ENCODE results near the gene CADM4.

DNA sequence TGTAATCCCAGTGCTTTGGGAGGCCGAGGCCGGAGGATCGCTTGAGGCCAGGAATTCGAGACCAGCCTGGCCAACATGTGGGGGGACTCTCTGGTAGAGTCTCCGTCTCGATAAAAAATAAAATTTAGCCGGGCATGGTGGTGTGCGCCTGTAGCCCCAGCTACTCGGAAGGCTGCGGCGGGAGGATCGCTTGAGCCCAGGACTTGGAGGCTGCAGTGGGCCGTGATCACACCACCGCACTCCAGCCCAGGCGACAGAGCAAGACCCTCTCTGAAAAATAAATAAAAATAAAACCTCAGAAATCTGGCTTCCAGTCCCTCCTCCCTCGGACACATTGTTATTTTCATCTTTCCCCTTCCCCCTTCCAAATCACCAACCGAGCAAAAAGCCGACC lies 44.0 kb downstream of the CADM4 start:
- TF ChIP-seq, protein P1, sequence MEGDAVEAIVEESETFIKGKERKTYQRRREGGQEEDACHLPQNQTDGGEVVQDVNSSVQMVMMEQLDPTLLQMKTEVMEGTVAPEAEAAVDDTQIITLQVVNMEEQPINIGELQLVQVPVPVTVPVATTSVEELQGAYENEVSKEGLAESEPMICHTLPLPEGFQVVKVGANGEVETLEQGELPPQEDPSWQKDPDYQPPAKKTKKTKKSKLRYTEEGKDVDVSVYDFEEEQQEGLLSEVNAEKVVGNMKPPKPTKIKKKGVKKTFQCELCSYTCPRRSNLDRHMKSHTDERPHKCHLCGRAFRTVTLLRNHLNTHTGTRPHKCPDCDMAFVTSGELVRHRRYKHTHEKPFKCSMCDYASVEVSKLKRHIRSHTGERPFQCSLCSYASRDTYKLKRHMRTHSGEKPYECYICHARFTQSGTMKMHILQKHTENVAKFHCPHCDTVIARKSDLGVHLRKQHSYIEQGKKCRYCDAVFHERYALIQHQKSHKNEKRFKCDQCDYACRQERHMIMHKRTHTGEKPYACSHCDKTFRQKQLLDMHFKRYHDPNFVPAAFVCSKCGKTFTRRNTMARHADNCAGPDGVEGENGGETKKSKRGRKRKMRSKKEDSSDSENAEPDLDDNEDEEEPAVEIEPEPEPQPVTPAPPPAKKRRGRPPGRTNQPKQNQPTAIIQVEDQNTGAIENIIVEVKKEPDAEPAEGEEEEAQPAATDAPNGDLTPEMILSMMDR (IDR thresholded peaks at IDR 0.05 in 2 of 3, conservative IDR thresholded peaks at IDR 0.05 in 1 of 3; ENCODE audit: control insufficient read depth in 2 of 3, extremely low read depth in 1 of 3, insufficient read depth in 1 of 3, low read depth in 3 of 3, low read length in 3 of 3) = no peak
- TF ChIP-seq POLR2A (IDR thresholded peaks at IDR 0.05; ENCODE audit: low read depth, low read length) = no peak
- TF ChIP-seq, protein P2, sequence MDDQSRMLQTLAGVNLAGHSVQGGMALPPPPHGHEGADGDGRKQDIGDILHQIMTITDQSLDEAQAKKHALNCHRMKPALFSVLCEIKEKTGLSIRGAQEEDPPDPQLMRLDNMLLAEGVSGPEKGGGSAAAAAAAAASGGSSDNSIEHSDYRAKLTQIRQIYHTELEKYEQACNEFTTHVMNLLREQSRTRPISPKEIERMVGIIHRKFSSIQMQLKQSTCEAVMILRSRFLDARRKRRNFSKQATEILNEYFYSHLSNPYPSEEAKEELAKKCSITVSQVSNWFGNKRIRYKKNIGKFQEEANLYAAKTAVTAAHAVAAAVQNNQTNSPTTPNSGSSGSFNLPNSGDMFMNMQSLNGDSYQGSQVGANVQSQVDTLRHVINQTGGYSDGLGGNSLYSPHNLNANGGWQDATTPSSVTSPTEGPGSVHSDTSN (IDR thresholded peaks at IDR 0.05; ENCODE audit: insufficient replicate concordance, low read depth, low read length) = no peak
- no peak for TF ChIP-seq ESRRA (IDR thresholded peaks at IDR 0.05; ENCODE audit: low read length)
- no peak for TF ChIP-seq EZH2 (IDR thresholded peaks at IDR 0.05; ENCODE audit: borderline replicate concordance, control insufficient read depth, low read depth, low read length)
- no peak for TF ChIP-seq SMC3 (IDR thresholded peaks at IDR 0.05; ENCODE audit: borderline replicate concordance, low read length)
- TF ChIP-seq SMARCA5 (IDR thresholded peaks at IDR 0.05) = 0 out of 2 replicates have a peak, but pooled peaks have one; percentile 55
- no peak for TF ChIP-seq ZZZ3 (IDR thresholded peaks at IDR 0.05; ENCODE audit: control insufficient read depth, insufficient read length, low read depth)
- no peak for TF ChIP-seq GATAD2B (conservative IDR thresholded peaks at IDR 0.05; ENCODE audit: low read depth)
- no peak for TF ChIP-seq CBX3 (IDR thresholded peaks at IDR 0.05; ENCODE audit: borderline replicate concordance, low read depth)
- TF ChIP-seq, protein P3, sequence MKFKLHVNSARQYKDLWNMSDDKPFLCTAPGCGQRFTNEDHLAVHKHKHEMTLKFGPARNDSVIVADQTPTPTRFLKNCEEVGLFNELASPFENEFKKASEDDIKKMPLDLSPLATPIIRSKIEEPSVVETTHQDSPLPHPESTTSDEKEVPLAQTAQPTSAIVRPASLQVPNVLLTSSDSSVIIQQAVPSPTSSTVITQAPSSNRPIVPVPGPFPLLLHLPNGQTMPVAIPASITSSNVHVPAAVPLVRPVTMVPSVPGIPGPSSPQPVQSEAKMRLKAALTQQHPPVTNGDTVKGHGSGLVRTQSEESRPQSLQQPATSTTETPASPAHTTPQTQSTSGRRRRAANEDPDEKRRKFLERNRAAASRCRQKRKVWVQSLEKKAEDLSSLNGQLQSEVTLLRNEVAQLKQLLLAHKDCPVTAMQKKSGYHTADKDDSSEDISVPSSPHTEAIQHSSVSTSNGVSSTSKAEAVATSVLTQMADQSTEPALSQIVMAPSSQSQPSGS (IDR thresholded peaks at IDR 0.05; ENCODE audit: low read length) = no peak
- no peak for TF ChIP-seq SUZ12 (IDR thresholded peaks at IDR 0.05; ENCODE audit: unreplicated experiment)
- no peak for TF ChIP-seq EP300 (IDR thresholded peaks at IDR 0.05; ENCODE audit: borderline replicate concordance in 1 of 2, control insufficient read depth in 1 of 2, low read depth in 2 of 2, low read length in 2 of 2)
